ENCODE data around the gene HDAC9.

HDAC9 gene

DNA sequence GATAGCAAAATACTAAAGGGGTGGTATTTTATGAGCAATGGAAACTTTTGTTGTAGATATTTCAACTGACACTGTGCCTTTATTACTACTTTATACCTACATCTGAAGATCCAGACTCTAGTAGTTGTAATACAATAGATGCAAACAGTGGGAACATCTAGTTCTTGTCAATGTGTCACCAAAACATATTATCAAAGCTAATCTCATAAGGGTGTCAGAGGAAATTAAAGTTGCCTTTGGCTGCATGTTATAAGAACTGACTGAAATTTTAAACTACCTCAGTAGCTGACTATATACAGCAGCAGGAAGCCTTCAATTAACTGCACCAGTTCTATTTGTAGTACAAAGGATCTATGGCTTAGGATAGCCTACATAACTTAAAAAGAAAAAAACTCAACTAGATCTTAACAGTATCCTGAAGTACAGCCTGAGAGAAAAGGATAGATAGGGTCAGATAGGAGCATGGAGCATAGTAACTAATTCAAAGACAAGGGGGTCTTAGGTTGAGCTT lies 30.9 kb downstream of the HDAC9 start:
- DNase-seq: no peak

DNA sequence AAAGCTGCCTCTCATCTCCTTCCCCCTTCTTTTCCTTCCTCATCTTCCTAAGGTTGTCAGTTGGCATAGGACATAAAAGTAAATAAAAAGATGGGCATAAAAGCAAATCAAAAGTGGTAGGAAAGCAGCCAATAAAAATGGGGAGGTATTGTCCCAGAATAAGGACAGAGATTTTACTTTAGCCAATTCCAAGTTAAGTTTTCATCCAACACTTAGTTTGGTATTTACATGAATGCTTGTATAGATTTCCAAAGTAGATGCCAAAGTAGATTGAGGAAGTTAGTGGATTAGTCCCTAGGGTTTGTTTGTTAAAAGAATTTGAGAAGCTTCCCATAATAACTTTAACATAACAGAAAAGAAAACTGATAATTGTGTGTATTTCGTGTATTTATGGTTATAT lies 33.7 kb downstream of the HDAC9 start:
- DNase-seq: no peak

DNA sequence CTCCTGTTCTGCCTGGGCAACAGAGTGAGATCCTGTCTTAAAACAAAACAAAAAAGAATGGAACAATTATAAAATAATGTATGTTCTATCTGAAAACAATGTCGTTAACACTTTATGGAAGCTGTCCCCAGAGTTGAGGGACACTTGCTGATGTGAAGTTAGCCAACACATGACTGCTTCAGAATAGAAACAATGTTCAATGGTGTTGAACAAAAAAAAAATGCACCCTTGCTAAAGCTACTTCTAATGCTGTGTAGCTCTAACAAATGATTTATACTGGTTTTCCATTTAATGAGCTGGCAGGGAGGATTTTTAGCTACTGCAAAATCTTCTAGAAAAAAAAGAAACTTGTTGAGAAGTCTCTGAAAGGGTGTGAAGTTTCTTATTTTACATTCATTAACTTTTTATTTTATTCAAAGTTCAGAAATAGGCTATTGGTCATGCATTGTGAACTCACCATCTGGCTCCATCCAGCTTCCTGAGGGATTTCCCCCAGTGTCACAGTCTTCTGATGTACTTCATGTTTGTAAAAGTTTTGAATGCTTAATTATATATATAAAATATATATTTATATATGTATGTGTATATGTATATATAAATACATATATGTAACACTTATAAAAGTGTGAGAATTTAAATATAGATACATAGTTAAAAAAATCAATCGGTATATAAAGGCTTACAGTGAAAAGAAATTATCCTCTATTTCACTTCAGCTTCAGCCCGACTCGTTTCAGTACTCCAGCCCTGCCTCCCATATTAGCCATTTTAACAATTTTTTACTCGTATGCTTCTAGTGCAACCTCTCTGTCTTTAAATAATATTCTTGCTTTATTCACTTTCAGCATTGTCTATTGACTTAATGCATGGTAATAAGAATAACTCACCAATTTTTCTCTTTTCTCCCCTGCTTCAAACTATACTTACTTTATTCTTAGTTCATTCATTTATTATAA lies 35.0 kb downstream of the HDAC9 start:
- DNase-seq: no peak

DNA sequence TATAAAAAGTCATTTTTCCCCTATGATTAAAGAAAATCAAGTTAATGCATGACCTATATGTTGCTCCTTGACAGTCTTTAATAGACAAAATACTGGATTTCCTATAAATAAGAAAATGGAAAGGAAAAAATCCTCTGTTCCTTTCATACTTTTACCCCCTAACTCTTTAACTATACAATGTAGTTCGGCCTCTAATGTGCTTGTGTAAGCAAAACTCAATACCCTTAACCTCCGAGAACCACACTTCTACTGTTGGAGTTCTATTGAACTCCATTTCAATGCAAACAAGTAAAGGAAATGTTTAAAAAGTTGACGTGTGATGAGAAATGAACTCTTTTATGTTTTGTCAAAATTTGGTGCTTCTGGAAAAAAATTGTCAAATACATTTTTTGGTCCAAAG lies 36.0 kb downstream of the HDAC9 start:
- no peak for DNase-seq

DNA sequence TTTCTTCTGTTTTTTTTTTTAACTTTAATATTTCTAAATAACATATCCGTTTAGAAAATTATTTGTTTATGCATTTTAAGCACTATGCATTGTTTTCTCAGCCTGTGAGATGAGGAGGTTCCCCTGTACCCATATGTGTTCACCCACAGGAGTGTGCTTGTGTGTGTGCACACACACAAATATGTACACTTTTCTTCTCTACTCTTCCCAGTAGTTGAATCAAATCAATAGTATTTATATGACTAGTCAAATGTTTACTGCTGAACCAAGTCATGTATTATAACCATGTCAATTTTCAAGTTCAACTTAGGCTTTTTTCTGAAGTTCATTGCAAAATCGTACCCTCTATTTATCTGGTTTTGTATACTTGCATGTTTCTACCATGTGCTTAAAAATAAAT lies 37.3 kb downstream of the HDAC9 start:
- DNase-seq: no peak

DNA sequence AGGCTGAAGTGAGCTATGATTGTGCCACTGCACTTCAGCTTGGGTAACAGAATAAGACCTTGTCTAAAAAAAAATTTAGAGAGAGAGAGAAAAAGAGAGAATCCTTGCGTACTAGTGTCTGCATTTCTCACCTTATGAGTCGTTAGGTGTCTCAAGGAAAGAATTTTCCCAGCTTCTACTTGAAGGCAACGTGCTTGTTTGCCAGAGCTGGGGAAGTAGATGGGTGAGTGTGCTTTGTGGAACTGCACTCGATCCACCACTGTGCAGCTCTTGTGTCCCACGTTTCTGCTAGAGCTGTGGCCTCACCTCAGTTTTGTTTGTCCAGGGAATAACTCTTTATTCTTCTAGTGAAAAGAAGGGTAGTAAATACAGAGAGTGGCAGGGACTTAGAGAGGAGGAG lies 38.9 kb downstream of the HDAC9 start:
- no peak for DNase-seq

DNA sequence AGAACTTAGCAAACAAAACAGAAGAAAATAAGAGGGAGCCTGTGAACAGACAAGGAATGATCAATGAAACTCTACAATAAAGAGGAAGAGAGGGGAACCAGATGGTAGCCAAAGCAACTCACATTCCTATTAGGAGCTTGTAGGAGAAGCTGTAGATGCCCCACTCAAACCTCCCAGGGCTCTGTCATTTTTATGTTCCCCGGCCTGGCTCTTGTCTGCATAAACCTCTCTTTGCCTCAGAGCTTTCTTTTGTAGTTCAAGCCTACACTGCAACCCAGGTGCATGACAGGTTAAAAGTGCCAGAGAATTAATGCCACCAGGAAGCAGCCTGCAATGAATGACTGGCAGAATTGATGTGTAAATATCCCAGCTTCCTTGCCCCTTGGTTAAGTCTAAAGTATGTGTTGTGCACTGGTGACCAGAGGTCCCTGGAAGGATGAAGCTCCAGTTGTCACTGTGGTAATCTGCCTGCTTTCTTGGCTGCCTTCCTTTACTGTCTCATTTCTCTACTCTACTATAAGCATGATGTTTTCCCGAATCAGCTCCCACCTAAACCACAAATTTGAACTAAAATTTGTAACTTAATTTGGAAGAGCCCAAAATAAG lies 40.4 kb downstream of the HDAC9 start:
- DNase-seq: no peak

DNA sequence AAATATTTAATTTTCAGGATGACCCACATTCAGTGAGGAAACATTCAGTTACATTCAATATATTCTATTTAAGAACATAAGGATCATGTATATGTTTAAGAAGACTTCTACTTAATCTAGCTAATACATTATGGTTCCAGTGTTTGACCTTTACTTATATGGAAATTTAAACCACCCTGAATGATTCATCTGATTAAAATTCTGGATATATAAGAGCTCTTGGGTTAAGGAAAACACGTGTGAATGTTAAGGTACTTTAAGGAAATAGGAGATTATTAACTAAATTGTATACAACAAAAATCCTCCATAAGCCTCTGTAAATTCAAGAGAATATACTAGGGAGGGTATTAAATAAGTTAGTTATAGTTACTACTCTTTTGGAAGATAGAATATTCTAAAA lies 40.9 kb downstream of the HDAC9 start:
- no peak for DNase-seq

DNA sequence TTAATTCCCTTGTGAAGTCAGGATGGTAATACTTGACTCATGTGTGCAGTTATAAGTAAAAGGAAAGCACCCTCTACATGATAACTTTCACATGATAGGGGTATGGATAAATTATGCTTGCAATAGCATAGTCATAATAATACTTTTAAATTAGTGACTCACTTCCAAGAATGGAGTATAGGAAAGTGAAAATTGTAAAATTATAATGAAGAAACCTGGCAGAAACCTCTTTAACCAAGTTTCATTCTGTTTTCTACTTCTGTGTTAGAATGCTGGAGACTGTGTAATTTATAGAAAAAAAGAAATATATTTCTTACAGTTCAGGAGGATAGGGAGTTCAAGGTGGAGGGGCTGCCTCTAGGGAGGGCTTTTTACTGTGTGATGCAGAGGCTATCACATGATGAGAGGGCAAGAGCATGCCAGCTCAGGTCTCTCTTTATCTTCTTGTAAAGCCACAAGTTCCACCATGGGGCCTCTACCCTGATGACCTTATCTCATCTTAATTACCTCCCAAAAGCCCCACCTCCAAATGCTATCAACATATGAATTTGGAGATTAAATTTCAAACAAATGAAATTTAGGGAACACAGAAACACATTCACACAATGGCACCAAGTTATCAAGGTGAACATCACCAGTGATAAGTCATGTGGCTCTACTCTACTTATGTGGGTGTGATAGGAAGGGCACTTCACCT lies 43.2 kb downstream of the HDAC9 start:
- no peak for DNase-seq

DNA sequence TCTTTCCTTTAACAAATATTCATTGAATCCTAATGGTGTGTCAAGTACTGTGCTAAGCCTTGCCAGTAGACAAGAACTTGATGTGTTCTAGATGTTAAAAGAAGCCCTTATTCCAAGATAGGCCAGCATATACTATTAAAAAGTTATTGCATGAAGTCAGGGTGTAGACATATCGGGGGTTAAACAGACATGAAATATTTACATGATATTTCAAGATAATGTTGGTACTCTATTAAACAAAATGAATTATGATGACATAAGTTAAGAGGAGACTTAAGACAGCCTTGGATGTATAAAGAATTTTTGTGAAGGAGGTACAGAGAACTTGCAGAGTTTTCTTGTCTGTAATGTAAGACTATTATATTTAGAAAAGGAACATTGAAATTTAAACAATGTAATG lies 44.8 kb downstream of the HDAC9 start:
- DNase-seq: no peak

DNA sequence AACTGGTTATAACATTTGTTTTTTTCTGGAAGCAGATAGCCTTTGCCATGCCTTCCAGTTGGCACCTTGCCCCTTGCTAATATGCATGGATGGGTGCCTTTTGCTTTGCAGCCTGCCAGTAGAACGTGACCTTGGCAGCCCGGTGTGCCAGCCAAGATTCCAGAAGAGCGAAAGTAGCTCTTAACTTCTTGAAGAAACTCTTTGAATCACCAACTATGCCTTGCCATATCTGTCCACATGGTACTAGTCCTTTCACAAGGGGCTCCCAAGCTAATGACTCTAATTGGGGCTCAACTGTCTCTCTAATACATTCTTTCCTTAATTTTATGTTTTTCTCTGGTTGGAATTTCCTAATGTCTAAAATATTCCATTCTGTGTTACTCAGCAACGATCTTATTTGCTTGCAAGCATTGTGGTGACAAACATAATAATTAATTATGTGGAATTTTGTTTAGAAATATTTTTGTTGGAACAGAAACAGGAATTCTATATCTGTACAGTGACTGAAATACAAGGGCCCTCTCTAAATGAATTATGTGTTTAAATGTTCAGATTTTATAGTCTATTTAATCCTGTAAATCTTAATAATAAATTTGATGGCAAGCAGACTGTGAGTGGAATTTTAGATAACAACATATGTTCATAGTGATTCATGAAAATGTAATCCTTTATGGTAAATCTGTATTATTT lies 45.8 kb downstream of the HDAC9 start:
- no peak for DNase-seq

DNA sequence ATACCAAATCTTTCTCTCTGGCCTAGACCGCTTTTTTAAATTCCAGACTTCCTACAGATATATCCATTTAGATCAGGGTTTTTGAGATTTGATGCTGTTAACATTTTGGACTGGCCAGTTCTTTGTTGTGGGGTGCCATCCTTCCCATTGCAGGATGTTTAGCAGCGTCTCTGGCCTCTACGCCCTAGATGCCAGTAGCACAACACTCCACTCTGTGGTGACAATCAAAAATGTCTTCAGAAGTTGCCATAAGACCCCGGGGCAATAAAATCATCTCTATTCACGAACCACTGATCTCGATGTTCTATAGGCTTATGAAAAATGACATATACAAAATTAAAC lies 46.3 kb downstream of the HDAC9 start:
- DNase-seq: no peak

DNA sequence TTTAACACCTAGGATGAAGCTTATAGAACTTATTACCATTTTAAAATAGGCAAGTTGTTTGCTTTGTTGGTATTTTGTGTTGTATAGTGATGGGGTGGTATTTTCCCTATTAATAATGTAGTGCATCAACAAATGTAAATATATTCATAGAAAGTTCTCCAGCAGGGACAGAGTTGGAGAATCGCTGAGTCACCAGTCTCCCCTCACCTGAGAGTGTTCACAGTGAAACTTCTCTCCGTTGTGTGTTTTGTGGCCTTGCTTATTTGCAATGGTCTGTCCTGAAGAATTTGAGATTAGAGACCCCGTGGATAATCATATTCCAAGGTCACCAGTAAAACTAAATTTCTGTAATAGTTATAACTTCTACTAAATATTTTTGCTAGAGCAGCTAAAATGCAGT lies 51.0 kb downstream of the HDAC9 start:
- no peak for DNase-seq

DNA sequence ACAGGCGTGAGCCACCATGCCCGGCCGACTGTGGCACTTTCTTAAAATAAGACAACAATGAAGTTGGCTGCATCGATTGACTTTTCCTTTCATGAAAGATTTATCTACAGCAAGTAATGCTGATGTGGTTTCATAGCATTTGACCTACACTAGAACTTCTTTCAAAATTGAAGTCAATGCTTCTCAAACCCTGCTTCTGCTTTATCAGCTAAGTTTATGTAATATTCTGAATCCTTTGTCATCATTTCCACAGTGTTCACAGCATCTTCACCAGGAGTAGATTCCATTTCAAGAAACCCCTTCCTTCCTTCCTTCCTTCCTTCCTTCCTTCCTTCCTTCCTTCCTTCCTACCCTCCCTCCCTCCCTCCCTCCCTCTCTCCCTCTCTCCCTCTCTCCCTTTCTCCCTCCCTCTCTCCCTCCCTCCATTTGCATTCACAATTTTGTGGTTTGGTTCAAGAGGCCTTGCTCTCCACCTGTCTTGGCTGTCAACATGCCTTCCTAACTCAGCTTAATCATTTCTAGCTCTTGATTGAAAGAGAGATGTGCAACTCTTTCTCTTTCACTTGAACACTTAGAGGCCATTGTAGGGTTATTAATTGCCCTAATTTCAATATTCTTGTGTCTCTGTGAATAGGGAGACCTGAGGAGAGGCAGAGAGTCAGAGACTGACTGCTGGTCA lies 52.1 kb downstream of the HDAC9 start:
- no peak for DNase-seq

DNA sequence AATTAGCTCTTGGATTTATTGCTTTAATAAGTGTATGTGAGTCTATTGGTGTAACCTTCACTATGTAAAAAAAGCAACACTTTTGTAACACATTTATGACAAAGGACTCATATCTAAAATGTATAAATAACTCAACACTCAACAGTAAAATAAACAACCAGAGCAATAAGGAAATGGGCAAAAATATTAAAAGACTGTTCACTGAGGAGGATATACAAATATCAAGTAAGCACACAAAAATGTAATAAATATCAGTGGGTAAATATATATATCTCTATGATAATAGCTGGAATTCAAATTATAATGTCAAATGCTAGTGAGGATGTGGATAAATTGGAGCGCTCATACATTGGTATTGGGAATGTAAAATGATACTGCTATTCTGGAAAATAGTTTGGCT lies 53.0 kb downstream of the HDAC9 start:
- DNase-seq: no peak

DNA sequence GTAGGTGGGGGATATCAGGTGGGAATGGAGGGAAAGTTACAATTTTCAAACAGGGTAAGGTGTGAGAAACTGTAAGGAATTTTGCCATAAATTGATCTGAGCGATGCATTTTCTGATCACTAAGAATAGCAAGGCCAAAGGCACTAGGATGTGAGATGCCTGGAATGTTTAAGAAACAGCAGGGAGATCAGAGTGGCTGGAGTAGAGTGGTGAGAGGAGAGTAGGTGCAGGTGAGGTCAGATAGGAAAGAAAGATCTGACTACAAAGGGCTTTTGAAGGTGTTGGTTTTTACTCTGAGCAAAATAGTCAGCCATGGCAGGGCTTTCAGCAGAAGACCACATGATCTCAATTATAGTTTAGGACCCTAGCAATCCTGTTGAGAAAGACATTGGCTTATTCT lies 55.0 kb downstream of the HDAC9 start:
- DNase-seq: no peak

DNA sequence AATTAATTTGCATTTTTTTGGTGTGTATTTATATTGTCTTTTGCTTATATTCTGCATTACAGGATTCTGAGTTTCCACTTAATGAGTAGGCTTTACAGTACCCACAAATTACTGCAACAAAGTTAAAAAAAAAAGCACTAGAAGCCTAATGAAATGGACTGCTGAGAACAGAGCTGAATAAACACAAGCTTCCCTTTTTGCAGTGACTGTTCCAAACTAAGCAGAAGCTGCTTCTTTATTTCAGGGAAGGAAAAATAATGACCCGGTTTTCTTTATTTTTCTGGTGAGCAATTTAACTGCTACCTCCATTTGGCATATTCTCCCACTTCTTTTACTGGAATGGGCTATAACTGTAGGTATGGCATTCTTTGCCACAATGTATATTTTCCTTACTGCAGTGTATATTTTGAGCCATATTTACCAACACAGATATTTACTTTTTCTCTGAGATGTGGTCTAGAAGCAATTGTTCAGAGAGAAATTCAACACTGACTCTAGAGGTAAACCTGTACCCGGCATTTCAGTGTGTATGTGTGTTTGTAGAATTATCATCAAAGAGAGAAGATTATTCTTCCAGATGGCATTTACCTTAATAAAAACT lies 56.9 kb downstream of the HDAC9 start:
- DNase-seq: no peak

DNA sequence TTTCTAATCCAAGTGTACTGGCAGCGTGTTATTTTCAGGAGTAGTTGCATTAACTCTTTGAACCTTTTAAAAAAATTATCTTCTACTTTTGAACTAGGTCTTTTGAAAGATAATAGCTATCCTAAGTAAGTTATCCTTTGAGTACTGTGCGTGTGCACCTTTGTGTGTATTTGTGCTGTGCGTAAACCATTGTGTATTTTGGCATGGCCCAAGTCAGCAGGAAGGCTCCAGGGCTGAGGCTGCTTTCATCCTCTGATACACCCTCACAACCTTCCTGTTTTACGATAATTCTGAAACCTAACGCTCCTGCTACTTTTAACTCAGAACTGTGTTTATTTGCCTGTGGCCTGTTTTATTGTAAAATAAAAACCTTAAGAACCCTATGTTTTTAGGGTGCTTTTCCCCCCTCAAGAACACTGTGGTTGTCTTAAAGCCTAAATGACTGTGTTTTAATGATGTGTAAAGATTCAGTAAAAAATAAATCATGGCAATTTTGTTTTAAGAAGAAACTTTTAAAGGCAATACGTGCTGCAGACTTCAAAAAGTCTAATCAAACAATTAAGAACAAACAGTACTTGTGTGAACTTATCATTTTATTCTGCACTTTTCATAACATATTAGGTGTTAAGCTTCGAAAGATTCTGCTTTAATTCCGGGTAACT lies 57.5 kb downstream of the HDAC9 start:
- no peak for DNase-seq

DNA sequence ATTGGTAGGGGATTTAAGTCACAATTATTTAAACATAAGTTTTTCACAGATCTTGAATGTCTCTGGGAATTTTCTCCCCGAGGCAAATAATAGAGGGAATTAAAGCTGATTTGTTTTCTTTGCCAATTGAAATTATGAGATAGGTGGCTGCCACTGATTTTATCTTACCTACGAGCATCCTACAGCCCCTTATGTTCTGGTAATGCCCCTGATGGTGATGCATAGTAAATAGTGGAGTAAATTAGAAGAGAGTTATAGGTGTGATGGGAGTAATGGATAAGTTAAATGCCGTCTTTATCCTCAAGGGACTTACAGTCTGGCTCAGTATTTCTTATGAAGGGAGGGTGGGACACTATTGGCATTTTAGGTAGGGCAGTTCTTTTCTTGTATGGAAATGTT lies 58.1 kb downstream of the HDAC9 start:
- no peak for DNase-seq

DNA sequence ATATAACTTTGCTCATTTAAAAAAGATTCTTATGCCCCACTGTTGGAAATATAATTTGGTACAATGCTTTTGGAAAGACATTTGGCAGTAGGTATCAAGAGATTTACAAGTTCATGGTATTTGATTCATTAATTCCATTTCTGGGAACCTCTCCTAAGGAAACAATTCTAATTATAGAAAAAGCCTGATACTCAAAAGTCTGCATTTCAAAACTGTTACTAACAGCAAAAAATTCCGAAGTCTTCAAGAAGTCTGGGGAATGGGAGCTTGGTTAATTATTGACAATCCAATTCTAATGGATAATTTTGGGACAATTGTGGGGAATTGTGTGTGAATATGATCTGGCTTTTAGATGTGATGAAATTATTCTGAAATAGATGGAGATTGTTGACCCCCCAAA lies 59.6 kb downstream of the HDAC9 start:
- no peak for DNase-seq

DNA sequence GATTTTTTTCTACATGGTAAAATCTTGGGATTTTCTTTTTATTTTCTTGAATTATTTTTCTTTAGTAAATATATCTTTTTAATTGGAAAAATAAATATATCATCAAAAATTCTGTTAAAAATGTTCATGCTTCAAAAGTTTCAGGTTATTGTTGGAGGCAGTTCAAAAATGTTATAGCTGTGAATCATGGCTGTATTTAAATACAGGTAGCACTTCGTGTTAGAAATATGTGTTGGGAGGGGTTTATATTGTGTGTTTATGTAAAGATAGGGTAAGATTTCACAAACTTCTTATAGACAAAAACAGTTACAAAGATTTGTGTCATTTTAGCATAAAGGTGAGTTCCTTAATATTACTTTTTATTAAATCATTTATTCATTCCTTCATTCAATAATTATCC lies 60.4 kb downstream of the HDAC9 start:
- DNase-seq: no peak

DNA sequence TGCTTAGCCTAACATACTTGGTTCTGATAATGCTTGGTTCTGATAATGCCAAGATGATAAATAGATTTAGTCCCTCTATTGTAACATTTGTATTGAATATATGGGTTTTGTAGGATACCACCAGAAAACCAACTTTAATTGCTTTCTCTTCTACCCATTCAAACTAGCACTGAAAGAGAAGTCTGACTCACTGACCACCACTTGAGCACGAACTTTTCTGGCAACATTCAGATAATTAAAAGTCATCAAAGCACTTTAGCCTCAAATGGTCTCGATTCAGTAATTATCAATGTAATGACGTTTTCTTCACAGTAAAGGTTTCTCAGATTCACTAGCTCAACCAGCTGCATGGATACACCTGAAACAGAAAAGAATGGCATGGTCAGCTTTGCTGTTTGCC lies 63.0 kb downstream of the HDAC9 start:
- no peak for DNase-seq
